ENCODE results near the gene TSPAN5.

GRCh38 chr4:98658287-98659105 lies at the start of gene TSPAN5:
- TF ChIP-seq, protein P1, sequence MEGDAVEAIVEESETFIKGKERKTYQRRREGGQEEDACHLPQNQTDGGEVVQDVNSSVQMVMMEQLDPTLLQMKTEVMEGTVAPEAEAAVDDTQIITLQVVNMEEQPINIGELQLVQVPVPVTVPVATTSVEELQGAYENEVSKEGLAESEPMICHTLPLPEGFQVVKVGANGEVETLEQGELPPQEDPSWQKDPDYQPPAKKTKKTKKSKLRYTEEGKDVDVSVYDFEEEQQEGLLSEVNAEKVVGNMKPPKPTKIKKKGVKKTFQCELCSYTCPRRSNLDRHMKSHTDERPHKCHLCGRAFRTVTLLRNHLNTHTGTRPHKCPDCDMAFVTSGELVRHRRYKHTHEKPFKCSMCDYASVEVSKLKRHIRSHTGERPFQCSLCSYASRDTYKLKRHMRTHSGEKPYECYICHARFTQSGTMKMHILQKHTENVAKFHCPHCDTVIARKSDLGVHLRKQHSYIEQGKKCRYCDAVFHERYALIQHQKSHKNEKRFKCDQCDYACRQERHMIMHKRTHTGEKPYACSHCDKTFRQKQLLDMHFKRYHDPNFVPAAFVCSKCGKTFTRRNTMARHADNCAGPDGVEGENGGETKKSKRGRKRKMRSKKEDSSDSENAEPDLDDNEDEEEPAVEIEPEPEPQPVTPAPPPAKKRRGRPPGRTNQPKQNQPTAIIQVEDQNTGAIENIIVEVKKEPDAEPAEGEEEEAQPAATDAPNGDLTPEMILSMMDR (optimal IDR thresholded peaks at IDR 0.05 in 1 of 3, IDR thresholded peaks at IDR 0.05 in 1 of 3, conservative IDR thresholded peaks at IDR 0.05 in 1 of 3; ENCODE audit: extremely low read depth in 1 of 3, insufficient read depth in 2 of 3, low read length in 3 of 3) = no peak
- TF ChIP-seq EZH2 (IDR thresholded peaks at IDR 0.05; ENCODE audit: low read length) = no peak
